Measurements from ENCODE around the gene TRMT1L.
"Not testable (repeated sequence)": the region's sequence is repeated elsewhere in the genome, so short reads cannot be mapped to it uniquely, and the experiment has no call there.

The TRMT1L gene
- 29.9 to 41.8 (median 36.2) reads per million in 4 experiments for total RNA-seq

- DNase-seq, result peak; percentile 96
Observed at GRCh38 chr1:185156854-185157598, at the start of gene TRMT1L, which contains the start of gene SWT1. TSS of gene TRMT1L (minus strand) at chr1:185156953. CDS start at chr1:185156712, 241 bp downstream. TSS of gene SWT1 (plus strand) at chr1:185157167. CDS start at chr1:185160842, 3,675 bp downstream.

GRCh38 chr1:185200889-185201288 lies 44.1 kb upstream of the TRMT1L start:
- DNase-seq, result no peak

- not testable (repeated sequence) for DNase-seq
Observed at GRCh38 chr1:185198712-185199111, 42.0 kb upstream of the TRMT1L start.

- no peak for DNase-seq
Observed at GRCh38 chr1:185193756-185194155, 37.0 kb upstream of the TRMT1L start.

GRCh38 chr1:185170291-185170848 lies 13.6 kb upstream of the TRMT1L start:
- DNase-seq, result peak; percentile 3

GRCh38 chr1:185166106-185166505 lies 9.4 kb upstream of the TRMT1L start:
- DNase-seq, result no peak

GRCh38 chr1:185162491-185162890 lies 5.7 kb upstream of the TRMT1L start:
- DNase-seq, result no peak

- DNase-seq, result no peak
Observed at GRCh38 chr1:185159966-185160365, 3.2 kb upstream of the TRMT1L start.

GRCh38 chr1:185158800-185159199 lies 2.0 kb upstream of the TRMT1L start:
- DNase-seq, result no peak

- DNase-seq, result no peak
Observed at GRCh38 chr1:185157599-185158412, 1.1 kb upstream of the TRMT1L start.

- DNase-seq, result no peak
Observed at GRCh38 chr1:185156288-185156853, 382 bp downstream of the TRMT1L start.

GRCh38 chr1:185155600-185156287 lies 1.0 kb downstream of the TRMT1L start:
- DNase-seq, result no peak

GRCh38 chr1:185154912-185155513 lies 1.7 kb downstream of the TRMT1L start:
- no peak for DNase-seq

- no peak for DNase-seq
Observed at GRCh38 chr1:185152187-185152767, 4.5 kb downstream of the TRMT1L start.

GRCh38 chr1:185151215-185151614 lies 5.5 kb downstream of the TRMT1L start:
- no peak for DNase-seq

- no peak for DNase-seq
Observed at GRCh38 chr1:185144233-185144632, 12.5 kb downstream of the TRMT1L start.

GRCh38 chr1:185139246-185139645 lies 17.5 kb downstream of the TRMT1L start:
- DNase-seq, result no peak

- DNase-seq, result no peak
Observed at GRCh38 chr1:185137896-185138545, 18.7 kb downstream of the TRMT1L start.

- DNase-seq, result no peak
Observed at GRCh38 chr1:185132534-185132933, 24.2 kb downstream of the TRMT1L start.

GRCh38 chr1:185129708-185130107 lies 27.0 kb downstream of the TRMT1L start:
- no peak for DNase-seq

GRCh38 chr1:185112356-185112755 lies 44.4 kb downstream of the TRMT1L start:
- no peak for DNase-seq
